ENCODE data around the gene CCNB2.
A peak's percentile ranks its signal among the peaks of the same experiment; 100 is the strongest.

CCNB2 gene

DNA sequence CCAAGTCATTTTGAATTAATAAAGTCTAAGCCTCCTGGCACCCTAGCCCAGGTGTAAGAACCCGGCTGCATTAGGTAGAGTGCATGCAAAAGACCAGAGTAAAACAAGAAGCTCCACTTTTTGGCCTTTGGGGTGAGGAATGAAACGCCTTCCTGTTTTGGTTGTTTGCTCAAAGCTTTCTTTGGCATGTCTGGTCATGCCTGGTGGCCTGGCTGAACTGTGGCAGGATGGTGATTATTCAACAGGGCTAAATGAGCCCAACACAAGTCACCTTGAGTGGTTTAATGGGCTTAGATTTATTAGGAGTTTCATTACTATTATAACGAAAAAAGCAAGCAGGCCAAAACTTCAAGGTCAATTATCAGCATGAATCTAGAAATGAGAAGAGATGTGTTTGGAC is 60.8 kb downstream of the CCNB2 start:
- FAIRE-seq (no peak), DNase-seq (ENCODE audit: low spot score) (peak; percentile 48)

DNA sequence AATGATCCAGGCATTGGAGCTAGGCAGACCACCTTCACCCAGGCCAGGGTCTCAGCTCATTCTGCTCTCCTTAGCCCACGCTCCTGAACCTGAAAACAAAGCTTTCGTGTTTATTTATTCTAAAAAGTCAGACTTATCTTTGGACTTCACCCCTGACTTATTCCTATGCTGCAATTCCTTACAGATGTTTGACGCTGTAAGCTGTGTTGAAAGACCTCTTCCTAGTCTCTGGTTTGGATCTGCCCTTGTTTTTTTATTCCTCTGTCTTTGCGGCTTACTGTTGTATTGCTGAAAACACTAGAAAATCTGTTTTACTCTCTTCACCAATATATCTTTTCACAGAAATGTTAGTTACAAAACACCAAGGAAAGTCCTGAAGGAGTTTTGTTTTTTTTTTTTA is 61.2 kb downstream of the CCNB2 start:
- DNase-seq (ENCODE audit: low spot score) (no peak), FAIRE-seq (no peak)

DNA sequence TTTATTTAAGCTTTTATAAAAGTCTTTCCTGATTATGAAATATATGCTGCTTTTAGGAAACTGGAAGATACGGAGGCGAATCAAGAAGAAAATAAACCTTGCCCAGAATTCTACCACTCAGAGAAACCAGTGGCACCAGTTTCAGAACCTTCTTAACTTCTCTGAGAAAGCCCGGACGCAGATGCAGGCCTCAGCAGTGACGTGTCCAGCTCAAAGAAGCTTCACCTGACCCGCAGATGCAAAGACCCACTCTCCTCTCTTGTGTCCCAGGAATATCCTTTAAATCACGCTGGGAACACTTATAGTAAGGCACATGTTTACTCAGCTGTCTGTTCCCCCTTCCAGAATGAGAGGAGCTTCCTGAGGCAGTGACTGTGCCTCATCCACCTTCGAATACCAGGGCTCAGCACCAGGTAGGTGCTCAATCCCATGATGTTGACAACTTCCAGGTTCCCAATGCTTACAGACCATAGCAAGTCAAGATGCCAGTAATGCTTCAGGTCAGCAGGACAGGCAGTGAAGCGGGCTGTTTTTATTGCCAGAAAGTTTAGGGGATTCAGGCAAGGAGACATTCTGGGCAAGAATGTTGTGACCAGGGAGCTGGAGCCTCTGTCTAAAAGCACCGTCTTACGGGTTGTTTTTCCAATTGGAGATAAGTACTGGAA is 61.8 kb downstream of the CCNB2 start:
- DNase-seq (ENCODE audit: low spot score) (no peak), FAIRE-seq (no peak)

DNA sequence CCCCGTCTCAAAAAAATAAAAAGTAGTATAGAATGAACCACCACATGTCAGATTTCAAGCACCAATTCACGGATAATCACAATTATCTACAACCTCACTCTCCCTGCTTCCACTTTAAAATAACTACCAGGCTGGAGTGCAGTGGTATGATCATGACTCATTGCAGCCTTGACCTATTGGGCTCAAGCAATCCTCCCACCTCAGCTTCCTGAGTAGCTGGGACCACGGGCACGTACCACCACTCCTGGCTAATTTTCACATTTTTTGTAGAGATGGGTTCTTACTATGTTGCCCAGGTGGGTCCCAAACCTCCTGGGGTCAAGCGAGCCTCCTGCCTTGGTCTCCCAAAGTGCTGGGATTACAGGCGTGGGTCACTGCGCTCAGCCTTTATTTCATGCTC is 63.6 kb downstream of the CCNB2 start:
- peak; percentile 50 for FAIRE-seq
- no peak for DNase-seq (ENCODE audit: low spot score)

DNA sequence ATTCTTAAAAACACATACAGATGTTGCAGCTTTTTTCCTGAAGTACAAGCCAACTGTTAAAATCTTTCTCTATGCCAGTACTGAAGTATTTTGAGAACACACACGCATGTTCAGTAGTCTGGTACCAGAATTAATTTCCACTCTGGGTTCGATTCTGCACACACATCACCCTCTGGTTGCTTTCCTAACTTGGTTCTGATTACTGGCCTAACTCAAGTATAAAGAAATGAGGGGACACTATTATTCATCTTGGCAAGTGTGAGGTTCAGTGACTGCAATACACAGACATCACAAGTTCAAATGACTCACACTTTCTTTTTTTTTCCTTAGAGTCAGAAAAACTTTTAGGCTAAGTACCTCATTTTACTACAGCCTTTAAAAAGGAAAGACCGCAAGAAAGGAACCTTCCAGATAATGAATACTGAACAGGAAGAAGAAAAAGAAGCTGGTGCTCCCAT is 64.3 kb downstream of the CCNB2 start:
- DNase-seq (ENCODE audit: low spot score) = no peak
- FAIRE-seq = no peak

DNA sequence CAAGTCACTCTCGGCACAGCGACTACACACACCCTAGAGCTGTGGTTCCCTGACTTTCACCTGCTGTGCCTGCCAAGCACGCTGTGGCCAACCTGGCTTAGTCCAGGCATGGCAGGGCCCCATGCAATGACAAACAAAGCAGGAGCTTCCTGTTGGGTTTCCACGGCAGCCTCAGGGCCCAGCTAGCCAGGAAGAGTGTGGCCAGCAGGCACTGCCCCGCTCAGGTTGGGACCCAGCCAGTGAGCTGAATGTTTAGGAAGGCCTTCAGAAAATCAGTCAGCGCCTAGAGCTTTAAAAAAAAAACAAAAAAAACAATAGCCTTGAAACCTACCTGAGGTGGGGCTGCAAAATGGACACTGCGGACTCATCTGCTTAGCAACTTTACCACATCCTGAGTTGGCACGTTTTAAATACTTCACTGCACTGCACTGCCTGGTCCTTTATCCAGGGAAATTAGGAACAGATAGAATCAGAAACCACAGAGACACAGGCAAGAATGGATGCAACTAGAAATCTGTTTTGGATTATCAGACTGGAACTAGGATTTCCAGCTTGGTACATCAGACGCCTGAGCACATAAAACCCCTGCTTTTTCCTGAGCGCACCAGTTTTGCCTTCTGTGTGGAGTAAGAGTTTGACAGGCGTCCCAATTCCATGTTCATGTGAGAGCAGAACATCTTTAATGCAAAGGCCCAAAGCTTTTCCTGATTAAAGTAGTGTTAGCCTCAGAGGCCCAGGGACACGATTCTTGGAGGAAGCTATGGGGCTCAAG is 65.5 kb downstream of the CCNB2 start:
- FAIRE-seq = no peak
- peak; percentile 33 for DNase-seq (ENCODE audit: low spot score)

DNA sequence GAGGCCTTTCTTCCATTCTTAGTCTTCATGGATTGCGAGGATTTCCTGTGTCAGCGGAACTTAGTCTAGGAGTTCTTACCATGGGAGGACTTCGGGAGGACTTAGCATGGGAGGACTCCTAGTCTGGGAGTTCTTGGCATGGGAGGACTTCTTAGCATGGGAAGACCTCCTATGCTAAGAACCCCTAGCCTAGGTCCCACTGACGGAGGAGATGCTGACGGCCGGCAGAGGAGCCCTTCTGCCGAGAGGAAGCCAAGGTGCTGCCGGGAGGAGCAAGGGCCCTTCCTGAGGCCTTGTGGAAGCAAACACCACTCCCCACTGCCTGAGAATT is 66.1 kb downstream of the CCNB2 start:
- FAIRE-seq (no peak), DNase-seq (ENCODE audit: low spot score) (no peak)

DNA sequence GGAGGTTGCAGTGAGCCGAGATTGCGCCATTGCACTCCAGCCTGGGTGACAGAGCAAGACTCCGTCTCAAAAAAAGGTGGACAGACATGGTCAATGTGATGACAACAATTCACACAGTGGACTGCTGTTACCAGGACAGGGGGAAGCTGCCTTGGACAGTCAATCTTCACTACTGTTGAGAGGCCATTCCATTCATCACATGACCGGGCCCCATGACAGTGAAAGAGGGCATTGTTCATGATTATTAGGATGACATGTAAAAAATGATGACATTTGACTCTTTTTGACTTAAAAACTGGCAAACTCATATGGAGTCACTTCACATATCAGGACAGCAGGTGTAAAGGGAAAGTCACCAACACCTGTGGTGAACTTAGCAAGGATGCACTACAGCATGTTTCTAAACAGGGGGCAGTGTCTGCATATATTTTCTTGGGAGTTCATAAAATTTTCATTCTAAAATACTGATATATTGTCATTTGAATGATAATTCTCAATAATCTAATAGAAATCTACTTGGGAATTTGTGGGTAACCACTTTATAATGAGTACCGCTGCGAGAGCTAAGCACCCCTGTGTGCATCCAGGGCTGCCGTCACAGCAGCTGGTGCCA is 67.4 kb downstream of the CCNB2 start:
- DNase-seq (ENCODE audit: low spot score) = no peak
- FAIRE-seq = no peak

DNA sequence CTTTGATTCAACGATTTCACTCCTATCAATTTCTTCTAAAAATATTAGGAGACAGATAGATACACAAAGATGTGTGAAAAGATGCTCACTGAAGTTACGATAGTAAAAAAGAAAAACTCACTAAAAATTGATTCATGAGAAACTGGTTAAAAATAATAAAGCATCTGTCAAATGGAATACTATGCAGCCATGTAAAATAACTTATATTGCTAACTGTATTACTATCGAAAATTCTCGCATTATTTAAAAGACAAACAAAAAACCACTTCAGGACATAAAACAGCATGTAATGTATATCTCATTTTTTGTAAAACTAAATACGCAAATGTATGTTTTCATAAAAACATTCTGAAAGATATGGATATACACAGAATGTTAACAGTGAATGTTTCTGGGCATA is 68.2 kb downstream of the CCNB2 start:
- FAIRE-seq = no peak
- DNase-seq (ENCODE audit: low spot score) = no peak

DNA sequence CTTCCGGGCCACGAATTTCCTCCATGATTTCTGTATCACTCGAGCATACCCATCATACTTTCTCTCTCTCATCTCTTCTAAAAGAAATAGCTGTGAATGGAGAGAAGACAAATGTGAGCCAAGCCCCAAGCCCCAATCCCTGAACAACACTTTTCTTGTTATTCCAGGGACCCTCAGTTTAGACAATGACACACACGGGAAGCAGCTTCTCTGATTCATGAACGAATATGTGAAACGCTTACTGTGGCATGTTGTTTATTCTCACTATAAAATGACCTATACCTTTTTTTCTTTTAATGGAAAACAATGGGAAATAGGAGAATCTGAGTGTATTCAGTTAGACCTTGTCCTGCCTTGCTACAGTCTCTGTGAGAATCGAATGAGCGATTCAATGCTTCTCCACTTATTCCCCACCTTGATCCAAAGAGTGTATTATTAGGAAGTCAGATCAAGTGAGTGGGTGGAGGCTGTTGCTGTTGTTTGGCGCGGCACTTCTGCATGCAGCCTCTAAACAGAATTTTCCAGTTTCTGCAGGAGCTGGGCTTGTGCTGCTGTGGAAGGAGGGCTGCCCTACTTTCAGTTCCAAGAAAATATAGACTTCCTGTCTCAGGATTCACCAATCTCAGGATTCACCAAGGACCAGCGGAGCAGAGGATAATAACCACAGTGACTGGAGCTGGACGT is 69.3 kb downstream of the CCNB2 start:
- no peak for FAIRE-seq
- DNase-seq (ENCODE audit: low spot score) = no peak
